ENCODE data around the gene NTF3.
"Not testable (repeated sequence)": the region's sequence is repeated elsewhere in the genome, so short reads cannot be mapped to it uniquely, and the experiment has no call there.

NTF3 gene

DNA sequence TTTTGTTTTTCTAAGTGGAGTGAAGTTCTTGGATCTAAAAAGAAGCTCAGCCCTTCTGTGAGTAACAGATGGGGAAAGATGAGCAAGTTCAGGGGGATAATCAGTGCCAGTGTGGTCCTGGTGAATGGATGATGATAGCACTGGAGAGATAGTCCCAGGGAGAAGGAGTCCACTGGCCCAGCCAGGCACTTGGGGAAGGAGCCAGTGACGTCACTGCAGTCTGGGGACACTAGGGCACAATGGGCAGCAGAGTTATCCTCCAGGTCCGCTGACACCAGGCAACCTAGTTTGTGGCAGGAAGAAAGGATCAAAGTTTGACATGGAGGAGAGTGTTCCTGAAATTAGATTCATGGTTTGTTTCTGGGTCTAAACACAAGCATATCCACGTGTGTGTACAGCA lies 101.5 kb downstream of the NTF3 start:
- no peak for DNase-seq (ENCODE audit: low read depth)
- no peak overlapping the region for H3K4me3 ChIP-seq (ENCODE audit: low read length)
- no peak for TF ChIP-seq CTCF (conservative IDR thresholded peaks at IDR 0.05; ENCODE audit: low read depth, low read length)

DNA sequence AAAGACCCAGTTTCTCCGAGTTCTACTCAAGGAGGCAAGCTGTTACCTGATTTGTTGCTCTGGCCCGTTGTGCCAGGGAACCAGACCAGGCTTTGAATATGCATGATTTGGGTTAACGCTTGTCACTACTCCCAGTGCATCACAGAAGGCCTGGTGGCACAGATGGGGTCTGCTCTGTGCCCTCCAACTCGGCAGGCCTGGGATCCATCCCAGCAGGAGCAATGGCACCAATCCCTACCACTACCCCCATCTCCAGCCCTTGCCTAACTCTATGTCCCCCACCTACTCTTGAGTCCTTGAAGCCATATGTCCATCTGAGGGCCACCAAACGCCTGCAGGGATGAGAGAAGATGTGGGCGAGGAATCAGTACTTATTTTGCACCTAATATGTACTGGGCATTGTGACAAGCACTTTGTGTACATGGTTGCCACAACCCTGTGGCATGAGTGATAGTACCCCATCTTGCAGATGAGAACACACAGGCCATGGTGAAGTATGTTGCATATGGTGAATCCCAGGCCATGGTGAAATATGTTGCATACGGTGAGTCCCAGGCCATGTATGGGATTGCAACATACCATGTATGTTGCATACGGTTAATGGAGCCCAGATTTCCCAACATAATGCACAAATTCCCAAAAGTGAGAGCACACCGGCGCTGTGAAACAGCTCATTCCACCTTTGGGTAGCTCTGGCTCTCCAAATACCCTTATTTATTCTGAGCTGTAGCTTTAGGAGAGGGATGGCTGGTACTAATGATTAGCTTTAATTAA lies 102.7 kb downstream of the NTF3 start:
- no peak for DNase-seq (ENCODE audit: low read depth)
- H3K4me3 ChIP-seq (ENCODE audit: low read length): no peak overlapping the region
- TF ChIP-seq CTCF (conservative IDR thresholded peaks at IDR 0.05; ENCODE audit: low read depth, low read length): no peak

- DNase-seq (ENCODE audit: low read depth): no peak
- TF ChIP-seq CTCF (conservative IDR thresholded peaks at IDR 0.05; ENCODE audit: low read depth, low read length): no peak
- no peak overlapping the region for H3K4me3 ChIP-seq (ENCODE audit: low read length)
Observed at GRCh38 chr12:5535541-5535940, 103.6 kb downstream of the NTF3 start.

DNA sequence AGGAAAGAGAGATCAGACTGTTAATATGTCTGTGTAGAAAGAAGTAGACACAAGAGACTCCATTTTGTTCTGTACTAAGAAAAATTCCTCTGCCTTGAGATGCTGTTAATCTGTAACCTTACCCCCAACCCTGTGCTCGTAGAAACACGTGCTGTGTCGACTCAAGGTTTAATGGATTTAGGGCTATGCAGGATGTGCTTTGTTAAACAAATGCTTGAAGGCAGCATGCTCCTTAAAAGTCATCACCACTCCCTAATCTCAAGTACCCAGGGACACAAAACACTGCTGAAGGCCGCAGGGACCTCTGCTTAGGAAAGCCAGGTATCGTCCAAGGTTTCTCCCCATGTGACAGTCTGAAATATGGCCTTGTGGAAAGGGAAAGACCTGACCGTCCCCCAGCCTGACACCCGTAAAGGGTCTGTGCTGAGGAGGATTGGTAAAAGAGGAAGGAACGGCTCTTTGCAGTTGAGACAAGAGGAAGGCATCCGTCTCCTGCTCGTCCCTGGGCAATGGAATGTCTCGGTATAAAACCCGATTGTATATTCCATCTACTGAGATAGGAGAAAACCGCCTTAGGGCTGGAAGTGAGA lies 105.2 kb downstream of the NTF3 start:
- not testable (repeated sequence) for H3K4me3 ChIP-seq (ENCODE audit: low read length); DNase-seq (ENCODE audit: low read depth)

- no peak overlapping the region for H3K4me3 ChIP-seq (ENCODE audit: low read length)
- no peak for DNase-seq (ENCODE audit: low read depth)
- no peak for TF ChIP-seq CTCF (conservative IDR thresholded peaks at IDR 0.05; ENCODE audit: low read depth, low read length)
Observed at GRCh38 chr12:5537771-5538170, 105.9 kb downstream of the NTF3 start.
